HepG2 (cell line): ENCODE results near the gene TGFB2. TPM values are rescaled to one million over a fixed set of nuclear protein-coding genes. Genes with fewer than 3 reads are reported as not detected.

Experiments
- ATAC-seq: fragments of 200-7000 bp; cut with Tn5 transposase; 3 replicates; pipeline ENCODE4 v1.9.1; 2020; ENCODE audit warnings: mild to moderate bottlenecking, moderate library complexity
- BruUV-seq: library from RNA; stranded (reverse); fragments of 400-500 nt; replicated peaks from 2 replicates; lab custom pipeline; 2021; lab: Mats Ljungman, UMichigan
- CTCF ChIA-PET: fragments of 300-600 bp; formaldehyde crosslinking; extraction: SDS; loops from one replicate; lab custom pipeline; 2021; ENCODE audit warnings: low total read pairs, inconsistent platforms, low intra/inter-chr PET ratio; lab: Yijun Ruan, JAX
- POLR2A ChIA-PET: fragments of 350-600 bp; sonication (Branson Sonifier 250); formaldehyde crosslinking; loops from one replicate; lab custom pipeline; 2020; ENCODE audit warnings: antibody characterized with exemption, inconsistent platforms; lab: Yijun Ruan, JAX
- DNase-seq: peaks from one replicate; pipeline ENCODE4 v3.0.0-alpha.2; 2015; ENCODE audit warnings: low spot score
- FAIRE-seq: peaks from 3 replicates; lab custom pipeline; 2011; peaks lifted over from hg19 to GRCh38; lab: Jason Lieb, UNC
- H2AFZ ChIP-seq: one replicate; pipeline ENCODE4 v1.6.1; 2011; ENCODE audit warnings: low read length, inconsistent platforms
- H3K27ac ChIP-seq: fragments of 300-600 bp; 3 replicates; pipeline ENCODE4 v1.8.0; 2011; ENCODE audit warnings: mixed run types, mild to moderate bottlenecking, mixed read lengths, low read length, inconsistent platforms; ENCODE audit not compliant: insufficient read depth; ENCODE audit errors: extremely low read length
- H3K27me3 ChIP-seq, 2 experiments: fragments of 200-600 bp in 1 of 2; 2 replicates in 1 of 2; 3 replicates in 1 of 2; pipeline versions ENCODE4 v1.6.0 to v1.8.0; 2011; ENCODE audit warnings: low read length in 2 of 2, mild to moderate bottlenecking in 2 of 2, moderate library complexity in 2 of 2, inconsistent platforms in 1 of 2; ENCODE audit not compliant: insufficient read depth in 2 of 2, control insufficient read depth in 1 of 2
- H3K36me3 ChIP-seq, 2 experiments: fragments of 200-600 bp in 1 of 2; replicated peaks in 1 of 2; 2 replicates in 1 of 2; 3 replicates in 1 of 2; pipeline versions ENCODE4 v1.5.1 to v1.8.0; 2011; ENCODE audit warnings: low read length in 2 of 2, inconsistent platforms in 1 of 2; ENCODE audit not compliant: insufficient read depth in 2 of 2, control insufficient read depth in 1 of 2
- H3K4me1 ChIP-seq: 2 replicates; pipeline ENCODE4 v1.5.1; 2012; ENCODE audit warnings: low read length, inconsistent platforms; ENCODE audit not compliant: insufficient read depth
- H3K4me2 ChIP-seq: 2 replicates; pipeline ENCODE4 v1.6.0; 2011; ENCODE audit warnings: low read depth, low read length, inconsistent platforms
- H3K4me3 ChIP-seq, 3 experiments: fragments of 200-600 bp in 1 of 3; sonication (generic), shearing (Covaris generic) in 1 of 3; replicated peaks in 1 of 3; 2 replicates each; pipeline ENCODE4 v1.5.1; 2011 to 2016; ENCODE audit warnings: low read length in 3 of 3, inconsistent platforms in 2 of 3, low read depth in 2 of 3, mild to moderate bottlenecking in 2 of 3, control low read depth in 1 of 3, mixed read lengths in 1 of 3; ENCODE audit not compliant: insufficient read depth in 1 of 3
- H3K79me2 ChIP-seq: one replicate; pipeline ENCODE4 v1.6.1; 2011; ENCODE audit warnings: low read length, inconsistent platforms; ENCODE audit not compliant: insufficient read depth
- H3K9ac ChIP-seq: 2 replicates; pipeline ENCODE4 v1.6.0; 2011; ENCODE audit warnings: mild to moderate bottlenecking, low read depth, low read length, inconsistent platforms; ENCODE audit not compliant: insufficient read depth
- H3K9me3 ChIP-seq: 2 replicates; pipeline ENCODE4 v1.5.1; 2012; ENCODE audit warnings: mild to moderate bottlenecking, low read length
- H4K20me1 ChIP-seq: 2 replicates; pipeline ENCODE4 v1.6.0; 2011; ENCODE audit warnings: inconsistent platforms, mild to moderate bottlenecking, low read length, moderate library complexity; ENCODE audit not compliant: insufficient read depth
- ATF5 ChIP-seq: sonication (generic); formaldehyde crosslinking; IDR thresholded peaks from 2 replicates; pipeline ENCODE4 v1.4.0; 2020; ENCODE audit warnings: mild to moderate bottlenecking, low read depth, missing genetic modification reagents
- CTCF ChIP-seq: sonication (generic); formaldehyde crosslinking; IDR thresholded peaks from 2 replicates; pipeline ENCODE4 v1.5.0; 2020; ENCODE audit warnings: mild to moderate bottlenecking, missing genetic modification reagents, moderate library complexity
- HNRNPLL ChIP-seq: fragments of 200-400 bp; formaldehyde crosslinking; IDR thresholded peaks from 2 replicates; pipeline ENCODE4 v1.6.1; 2017; ENCODE audit warnings: mild to moderate bottlenecking, low read depth, low read length; ENCODE audit not compliant: poor library complexity, severe bottlenecking
- MIXL1 ChIP-seq: IDR thresholded peaks from 2 replicates; pipeline ENCODE4 v1.6.1; 2016
- SATB2 ChIP-seq: sonication (generic); formaldehyde crosslinking; IDR thresholded peaks from 2 replicates; pipeline ENCODE4 v1.5.0; 2020; ENCODE audit warnings: missing genetic modification reagents
- TBL1XR1 ChIP-seq: fragments of 150-350 bp; IDR thresholded peaks from 2 replicates; pipeline ENCODE4 v1.6.1; 2014; ENCODE audit warnings: borderline replicate concordance, low read length; ENCODE audit not compliant: partially characterized antibody
- ZBTB43 ChIP-seq: sonication (generic); formaldehyde crosslinking; conservative IDR thresholded peaks from 2 replicates; pipeline ENCODE4 v1.4.0; 2020; ENCODE audit warnings: missing genetic modification reagents
- ZNF713 ChIP-seq: sonication (generic); formaldehyde crosslinking; IDR thresholded peaks from 2 replicates; pipeline ENCODE4 v1.4.0; 2020; ENCODE audit warnings: mild to moderate bottlenecking, missing genetic modification reagents
- in situ Hi-C: cut with HindIII; loops from 2 replicates; pipeline ENCODE4 v1.10.0; 2017; ENCODE audit warnings: low pct_unique_long_range_greater_than_20kb; ENCODE audit not compliant: extremely low pct_ligation_motif_present
- intact Hi-C: fragments of 100-400 bp; cut with micrococcal nuclease; formaldehyde crosslinking; loops from one replicate; pipeline ENCODE4 v1.10.0; 2022; ENCODE audit not compliant: unreplicated experiment
- polyA plus RNA-seq, 8 experiments: library from polyadenylated mRNA; depleted of rRNA in 3 of 8; stranded (reverse) in 7 of 8; unstranded in 1 of 8; fragments of >200 nt; fragmentation: Illumina TruSeq in 4 of 8; extraction: Trizol in 4 of 8; gene quantifications; 2 replicates each; pipeline versions ENCODE4 v1.2.1 to v1.2.3, GENCODE V29; 2011 to 2016; ENCODE audit warnings: low read depth in 4 of 8, missing spikeins in 1 of 8, mixed read lengths in 1 of 8; ENCODE audit not compliant: insufficient read depth in 1 of 8
- total RNA-seq, 5 experiments: library from RNA; depleted of rRNA; stranded (reverse); fragments of >200 nt; fragmentation: Illumina TruSeq; extraction: Trizol; gene quantifications; 2 replicates each; pipeline ENCODE4 v1.2.3, GENCODE V29; 2016; ENCODE audit warnings: low read depth in 1 of 5

Gene TGFB2
- total and polyA plus RNA-seq, 2 of the 13 experiments (the other 11 are each of a cell fraction or from before 2014, with no cell fraction given) = 0.07 TPM; not detected in 1

- DNase-seq (no peak), FAIRE-seq (no peak), ATAC-seq (no peak)
- Histone ChIP-seq H3K27me3 (no peaks in the 10 kb centered on the region; a peak in 1 of 5 replicates), H3K4me2 (no peak overlapping the region), H3K9me3 (no peaks in the 10 kb centered on the region), H3K79me2 (no peaks in the 10 kb centered on the region), H3K4me3 (no peak overlapping the region), H2AFZ (no peak overlapping the region), H4K20me1 (no peaks in the 10 kb centered on the region), H3K36me3 (no peaks in the 10 kb centered on the region), H3K4me1 (peaks cover 19% of the 10 kb centered on the region), H3K9ac (no peak overlapping the region), H3K27ac (no peak overlapping the region)
- ChIA-PET CTCF (no interaction called here), POLR2A (no interaction called here)
- intact Hi-C loops = no loop called here
- no TSS peak for BruUV-seq
- in situ Hi-C loops = no loop called here
- TF ChIP-seq ZBTB43 (no peak), CTCF (CRISPR knock-in tag) (no peak), SATB2 (CRISPR knock-in tag) (no peak), ZNF713 (CRISPR knock-in tag) (no peak), HNRNPLL (no peak), TBL1XR1 (no peak), MIXL1 (CRISPR knock-in tag) (no peak), ATF5 (CRISPR knock-in tag) (no peak)
Measured at GRCh38 chr1:218421531-218421930, 76.4 kb downstream of the TGFB2 start.
